ENCODE measurements around the gene ANKRD63. TPM values are rescaled to one million over a fixed set of nuclear protein-coding genes. Genes with fewer than 3 reads are reported as not detected.

ANKRD63 gene, protein sequence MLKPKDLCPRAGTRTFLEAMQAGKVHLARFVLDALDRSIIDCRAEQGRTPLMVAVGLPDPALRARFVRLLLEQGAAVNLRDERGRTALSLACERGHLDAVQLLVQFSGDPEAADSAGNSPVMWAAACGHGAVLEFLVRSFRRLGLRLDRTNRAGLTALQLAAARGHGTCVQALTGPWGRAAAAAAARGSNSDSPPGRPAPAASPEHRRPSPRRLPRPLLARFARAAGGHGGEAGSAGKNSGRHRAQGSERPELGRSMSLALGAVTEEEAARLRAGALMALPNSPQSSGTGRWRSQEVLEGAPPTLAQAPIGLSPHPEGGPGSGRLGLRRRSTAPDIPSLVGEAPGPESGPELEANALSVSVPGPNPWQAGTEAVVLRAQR
- not detected in 2 replicates for total RNA-seq (ENCODE audit: low replicate concordance)

DNA sequence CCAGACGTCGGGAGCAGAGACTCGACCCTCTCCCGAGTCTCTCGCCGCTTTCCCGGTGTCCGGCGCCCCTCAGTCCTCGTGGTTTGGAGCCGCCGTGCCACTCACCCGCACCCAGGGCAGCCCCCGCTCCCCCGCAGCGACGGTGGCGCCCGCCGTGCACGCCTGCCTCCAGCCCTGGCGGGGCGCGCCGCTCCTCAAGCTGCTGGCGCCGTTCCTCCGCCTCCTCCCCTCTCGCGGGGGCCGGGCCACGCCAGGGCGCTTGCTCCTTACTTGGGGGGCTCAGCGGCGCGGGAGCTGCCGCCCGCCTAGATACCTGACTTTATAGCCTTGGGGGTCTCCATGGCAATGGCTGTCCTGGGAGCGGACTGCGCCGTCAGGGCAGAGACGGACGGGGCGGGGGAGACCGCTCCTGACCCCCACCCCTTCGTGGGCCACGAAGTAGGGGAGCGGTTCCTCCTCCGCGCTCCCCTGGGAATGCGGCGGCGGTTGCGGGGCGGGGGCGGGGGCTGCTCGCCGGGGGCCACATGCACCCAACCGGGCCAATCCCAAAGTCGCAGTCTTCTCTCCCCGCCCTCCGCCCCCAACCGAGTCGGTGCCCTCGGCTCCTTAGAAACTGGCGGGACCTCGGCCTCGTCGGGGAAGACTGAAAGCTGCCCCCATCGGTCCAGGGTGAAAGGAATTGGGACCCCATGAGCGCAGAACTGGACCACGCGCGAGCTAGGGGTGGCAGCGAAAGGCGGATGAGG lies at the start of gene ANKRD63:
Gene ANKRD63, minus strand, starts transcription at position 196 of the 746 bp plus-strand sequence. CDS start 478 bp downstream, outside the sequence.
- Histone ChIP-seq H3K27me3 (peaks cover 100% of the 10 kb centered on the region), H4K20me1 (ENCODE audit: low read depth) (peaks cover 28% of the 10 kb centered on the region), H2AFZ (replicated peaks) (peak within 1 kb of the TSS; percentile 83), H3K9ac (no peak within 1 kb of the TSS), H3F3A (ENCODE audit: low read depth) (peaks cover 25% of the 10 kb centered on the region), H3K79me2 (ENCODE audit: low read depth) (no peaks in the 10 kb centered on the region), H3K4me1 (peaks cover 34% of the 10 kb centered on the region), H3K4me3 (peak within 1 kb of the TSS; percentile 45), H3K9me3 (ENCODE audit: low read depth) (no peaks in the 10 kb centered on the region), H3K27ac (no peak within 1 kb of the TSS), H3K4me2 (peak within 1 kb of the TSS; percentile 81), H3K36me3 (no peaks in the 10 kb centered on the region)
- Mint-ChIP-seq H3K9me3 (no peaks in the 10 kb centered on the region), H3K36me3 (no peaks in the 10 kb centered on the region), H3K27ac (no peak within 1 kb of the TSS), H3K4me3 (peak within 1 kb of the TSS; percentile 78), H3K4me1 (peaks cover 58% of the 10 kb centered on the region), H3K27me3 (ENCODE audit: insufficient read depth, low read depth) (peaks cover 41% of the 10 kb centered on the region)
- DNase-seq (ENCODE audit: low spot score) = peak; percentile 61
- TF ChIP-seq EZH2 (IDR thresholded peaks at IDR 0.05) (peak; percentile 99), EZH2phosphoT487 (IDR thresholded peaks at IDR 0.05) (peak; percentile 99)
- TF ChIP-seq, protein P1, sequence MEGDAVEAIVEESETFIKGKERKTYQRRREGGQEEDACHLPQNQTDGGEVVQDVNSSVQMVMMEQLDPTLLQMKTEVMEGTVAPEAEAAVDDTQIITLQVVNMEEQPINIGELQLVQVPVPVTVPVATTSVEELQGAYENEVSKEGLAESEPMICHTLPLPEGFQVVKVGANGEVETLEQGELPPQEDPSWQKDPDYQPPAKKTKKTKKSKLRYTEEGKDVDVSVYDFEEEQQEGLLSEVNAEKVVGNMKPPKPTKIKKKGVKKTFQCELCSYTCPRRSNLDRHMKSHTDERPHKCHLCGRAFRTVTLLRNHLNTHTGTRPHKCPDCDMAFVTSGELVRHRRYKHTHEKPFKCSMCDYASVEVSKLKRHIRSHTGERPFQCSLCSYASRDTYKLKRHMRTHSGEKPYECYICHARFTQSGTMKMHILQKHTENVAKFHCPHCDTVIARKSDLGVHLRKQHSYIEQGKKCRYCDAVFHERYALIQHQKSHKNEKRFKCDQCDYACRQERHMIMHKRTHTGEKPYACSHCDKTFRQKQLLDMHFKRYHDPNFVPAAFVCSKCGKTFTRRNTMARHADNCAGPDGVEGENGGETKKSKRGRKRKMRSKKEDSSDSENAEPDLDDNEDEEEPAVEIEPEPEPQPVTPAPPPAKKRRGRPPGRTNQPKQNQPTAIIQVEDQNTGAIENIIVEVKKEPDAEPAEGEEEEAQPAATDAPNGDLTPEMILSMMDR (IDR thresholded peaks at IDR 0.05) = no peak

DNA sequence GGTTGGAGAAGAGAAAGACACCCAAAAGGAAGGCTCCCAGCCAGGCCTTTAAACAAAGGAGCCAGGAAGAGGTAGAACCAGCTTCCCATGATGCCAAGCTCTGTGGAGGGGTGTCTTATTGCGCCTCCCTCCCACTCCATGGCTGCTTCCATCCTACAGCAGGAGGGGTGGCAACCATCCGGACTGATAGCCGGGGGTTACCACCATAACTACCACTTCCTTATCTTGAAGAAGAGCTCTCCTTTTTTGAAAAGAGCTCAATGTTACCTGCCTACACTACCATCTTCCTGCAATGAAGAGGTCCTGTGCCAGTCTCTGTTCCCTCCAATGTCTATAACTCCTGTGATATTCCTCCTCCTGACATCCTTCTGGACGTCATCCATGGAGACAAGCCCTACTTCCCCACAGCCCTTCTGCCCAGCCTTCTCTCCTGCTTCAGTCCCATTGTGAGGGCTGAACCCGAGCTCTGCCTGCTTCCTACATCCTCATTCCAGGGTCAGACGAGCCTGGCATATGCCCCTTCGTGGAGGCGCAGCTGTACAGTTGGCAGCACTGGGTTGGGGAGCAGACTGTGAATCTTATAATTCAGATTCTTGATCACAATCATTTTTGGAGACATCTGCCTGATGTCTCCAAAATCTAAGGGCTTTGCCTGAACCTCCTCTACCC lies 49.4 kb upstream of the ANKRD63 start:
- Histone ChIP-seq H3K27me3 (peaks cover 31% of the 10 kb centered on the region), H3K4me3 (no peak overlapping the region), H3K9ac (no peak overlapping the region), H3K27ac (no peak overlapping the region), H3K4me2 (no peak overlapping the region), H3K9me3 (ENCODE audit: low read depth) (no peaks in the 10 kb centered on the region), H4K20me1 (ENCODE audit: low read depth) (peaks cover 14% of the 10 kb centered on the region), H3K4me1 (peaks cover 14% of the 10 kb centered on the region), H2AFZ (replicated peaks) (no peak overlapping the region), H3F3A (ENCODE audit: low read depth) (peaks cover 12% of the 10 kb centered on the region), H3K36me3 (no peaks in the 10 kb centered on the region), H3K79me2 (ENCODE audit: low read depth) (no peaks in the 10 kb centered on the region)
- no peak for DNase-seq (ENCODE audit: low spot score)
- Mint-ChIP-seq H3K27me3 (ENCODE audit: insufficient read depth, low read depth) (peaks cover 5% of the 10 kb centered on the region), H3K27ac (no peak overlapping the region), H3K36me3 (no peaks in the 10 kb centered on the region), H3K4me1 (peaks cover 47% of the 10 kb centered on the region), H3K9me3 (no peaks in the 10 kb centered on the region), H3K4me3 (no peak overlapping the region)
- TF ChIP-seq EZH2 (IDR thresholded peaks at IDR 0.05) (no peak), EZH2phosphoT487 (IDR thresholded peaks at IDR 0.05) (no peak)
- TF ChIP-seq, protein P1 (IDR thresholded peaks at IDR 0.05) = no peak

DNA sequence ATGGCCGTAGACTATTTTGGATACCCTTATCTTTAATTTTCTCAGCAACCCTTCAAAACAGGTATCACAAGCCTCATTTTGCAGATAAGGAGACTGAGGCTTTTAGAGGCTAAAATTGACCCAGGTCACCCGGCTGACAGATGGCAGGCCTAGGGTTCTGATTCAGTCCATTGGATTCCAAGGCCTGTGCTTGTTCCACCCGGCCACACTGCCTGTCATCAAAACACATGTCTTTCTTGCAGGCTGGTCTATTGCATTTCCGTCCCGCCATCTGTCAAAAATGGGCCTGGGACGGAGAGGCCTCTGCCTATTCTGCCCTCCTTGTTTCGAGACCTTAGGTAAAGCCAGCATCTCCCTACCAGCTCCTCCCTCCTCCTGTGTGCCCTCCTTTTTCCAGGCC lies 48.8 kb upstream of the ANKRD63 start:
- Mint-ChIP-seq H3K4me3 (no peak overlapping the region), H3K4me1 (peaks cover 53% of the 10 kb centered on the region), H3K9me3 (no peaks in the 10 kb centered on the region), H3K36me3 (no peaks in the 10 kb centered on the region), H3K27ac (no peak overlapping the region), H3K27me3 (ENCODE audit: insufficient read depth, low read depth) (peaks cover 2% of the 10 kb centered on the region)
- no peaks in the 10 kb centered on the region for H3K79me2 ChIP-seq (ENCODE audit: low read depth)
- no peaks in the 10 kb centered on the region for H3K36me3 ChIP-seq
- H3K27me3 ChIP-seq = peaks cover 32% of the 10 kb centered on the region
- peaks cover 20% of the 10 kb centered on the region for H4K20me1 ChIP-seq (ENCODE audit: low read depth)
- DNase-seq (ENCODE audit: low spot score) = no peak
- no peaks in the 10 kb centered on the region for H3K9me3 ChIP-seq (ENCODE audit: low read depth)
- H3K27ac ChIP-seq = no peak overlapping the region
- no peak overlapping the region for H2AFZ ChIP-seq (replicated peaks)
- H3K4me2 ChIP-seq = no peak overlapping the region
- H3K4me3 ChIP-seq = no peak overlapping the region
- H3F3A ChIP-seq (ENCODE audit: low read depth) = peaks cover 18% of the 10 kb centered on the region
- H3K9ac ChIP-seq = no peak overlapping the region
- TF ChIP-seq EZH2 (IDR thresholded peaks at IDR 0.05) = no peak
- peaks cover 20% of the 10 kb centered on the region for H3K4me1 ChIP-seq
